DMS153 treated with DMSO at 0.1 percent for 48 hours (cell line): ENCODE measurements around the gene NEK5.
"Not testable (repeated sequence)": the region's sequence is repeated elsewhere in the genome, so short reads cannot be mapped to it uniquely, and the experiment has no call there.

ENCODE experiments used
- DNase-seq: peaks from one replicate; lab custom pipeline; 2025; ENCODE audit not compliant: unreplicated experiment; lab: John Stamatoyannopoulos, UW

The NEK5 gene

GRCh38 chr13:52082601-52083000 is 46.3 kb downstream of the NEK5 start:
- DNase-seq, result no peak

DNA sequence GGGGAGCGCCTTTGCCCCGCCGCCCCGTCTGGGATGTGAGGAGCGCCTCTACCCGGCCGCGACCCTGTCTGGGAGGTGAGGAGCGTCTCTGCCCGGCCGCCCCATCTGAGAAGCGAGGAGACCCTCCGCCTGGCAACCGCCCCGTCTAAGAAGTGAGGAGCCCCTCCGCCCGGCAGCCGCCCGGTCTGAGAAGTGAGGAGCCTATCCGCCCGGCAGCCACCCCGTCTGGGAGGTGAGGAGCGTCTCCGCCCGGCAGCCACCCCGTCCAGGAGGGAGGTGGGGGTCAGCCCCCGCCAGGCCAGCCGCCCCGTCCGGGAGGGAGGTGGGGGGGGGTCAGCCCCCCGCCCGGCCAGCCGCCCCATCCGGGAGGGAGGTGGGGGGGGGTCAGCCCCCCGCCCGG is 49.0 kb downstream of the NEK5 start:
- not testable (repeated sequence) for DNase-seq

GRCh38 chr13:52070929-52071523 is 57.8 kb downstream of the NEK5 start:
- no peak for DNase-seq

DNA sequence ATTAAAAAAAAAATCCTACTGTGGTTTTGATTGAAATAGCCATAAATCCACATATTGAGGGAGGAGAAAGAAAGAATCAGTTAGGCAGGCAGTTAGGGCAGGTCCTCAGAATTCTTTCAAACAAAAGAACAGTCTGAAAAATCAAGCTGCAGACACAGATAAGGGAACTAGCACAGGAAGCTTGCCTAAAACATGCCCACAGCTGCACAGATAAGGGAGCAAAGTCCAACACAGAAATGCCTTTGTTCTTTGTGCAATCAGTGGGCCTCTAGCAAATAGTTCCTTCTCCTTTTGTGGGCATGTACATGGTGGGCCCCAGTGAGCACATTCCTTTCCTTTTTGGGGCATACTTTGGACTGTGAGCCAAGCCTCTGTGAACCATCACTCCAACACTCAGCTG is 61.6 kb downstream of the NEK5 start:
- no peak for DNase-seq

GRCh38 chr13:52061587-52061986 is 67.3 kb downstream of the NEK5 start:
- no peak for DNase-seq

- not testable (repeated sequence) for DNase-seq
Measured at GRCh38 chr13:52061064-52061463, 67.8 kb downstream of the NEK5 start.

DNA sequence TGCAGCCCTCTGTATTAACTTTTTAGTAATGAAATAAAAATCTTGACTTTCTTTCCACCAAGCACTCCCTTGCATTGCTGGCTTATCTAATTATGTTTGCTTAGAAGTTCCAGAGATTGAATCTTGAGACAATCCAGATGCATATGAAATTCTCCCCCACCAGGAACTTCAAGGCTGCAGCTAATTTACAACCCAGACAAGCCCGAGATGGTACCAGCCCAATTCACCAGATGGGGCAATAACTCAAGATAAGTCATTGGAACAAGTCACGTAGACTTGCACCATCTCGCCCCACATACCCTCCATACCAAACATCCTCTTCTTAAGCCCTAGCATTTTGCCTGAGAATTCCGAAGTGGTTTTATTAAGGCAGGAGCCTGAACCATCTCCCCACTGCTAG is 75.4 kb downstream of the NEK5 start:
- DNase-seq, result no peak

- DNase-seq, result no peak
Measured at GRCh38 chr13:52051400-52051799, 77.5 kb downstream of the NEK5 start.

- DNase-seq, result no peak
Measured at GRCh38 chr13:52048516-52048915, 80.4 kb downstream of the NEK5 start.

GRCh38 chr13:52047463-52047862 is 81.4 kb downstream of the NEK5 start:
- DNase-seq, result no peak

DNA sequence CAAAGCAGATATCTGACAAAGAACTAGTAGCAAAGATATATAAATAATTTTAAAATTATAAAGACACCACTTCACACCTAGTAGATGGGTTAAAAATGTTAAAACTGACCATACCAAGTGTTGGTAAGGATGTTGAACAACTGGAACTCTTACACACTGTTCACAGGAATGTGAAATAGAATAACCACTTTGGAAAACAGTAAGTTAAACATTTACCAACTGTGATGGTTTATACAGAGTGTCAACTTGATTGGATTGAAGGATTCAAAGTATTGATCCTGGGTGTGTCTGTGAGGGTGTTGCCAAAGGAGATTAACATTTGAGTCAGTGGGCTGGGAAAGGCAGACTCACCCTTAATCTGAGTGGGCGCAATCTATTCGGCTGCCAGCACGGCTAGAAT is 85.2 kb downstream of the NEK5 start:
- no peak for DNase-seq

DNA sequence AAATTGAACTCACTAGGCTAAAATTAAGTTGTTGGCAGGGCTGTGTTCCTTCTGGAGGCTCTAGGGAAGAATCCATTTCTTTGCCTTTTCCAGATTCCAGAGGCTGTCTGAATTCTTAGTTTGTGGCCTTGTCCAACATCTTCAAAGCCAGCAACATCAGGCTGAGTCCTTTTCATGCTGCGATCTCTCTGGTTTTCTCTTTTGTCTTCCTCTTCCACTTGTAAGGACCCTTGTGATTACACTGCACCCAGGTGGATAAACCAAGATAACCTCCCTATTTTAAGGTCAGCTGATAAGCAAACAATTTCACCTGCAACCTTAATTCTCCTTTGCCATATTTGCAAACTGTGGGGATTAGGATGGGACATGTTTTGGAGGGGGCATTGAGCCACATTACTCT is 92.8 kb downstream of the NEK5 start:
- DNase-seq, result no peak

DNA sequence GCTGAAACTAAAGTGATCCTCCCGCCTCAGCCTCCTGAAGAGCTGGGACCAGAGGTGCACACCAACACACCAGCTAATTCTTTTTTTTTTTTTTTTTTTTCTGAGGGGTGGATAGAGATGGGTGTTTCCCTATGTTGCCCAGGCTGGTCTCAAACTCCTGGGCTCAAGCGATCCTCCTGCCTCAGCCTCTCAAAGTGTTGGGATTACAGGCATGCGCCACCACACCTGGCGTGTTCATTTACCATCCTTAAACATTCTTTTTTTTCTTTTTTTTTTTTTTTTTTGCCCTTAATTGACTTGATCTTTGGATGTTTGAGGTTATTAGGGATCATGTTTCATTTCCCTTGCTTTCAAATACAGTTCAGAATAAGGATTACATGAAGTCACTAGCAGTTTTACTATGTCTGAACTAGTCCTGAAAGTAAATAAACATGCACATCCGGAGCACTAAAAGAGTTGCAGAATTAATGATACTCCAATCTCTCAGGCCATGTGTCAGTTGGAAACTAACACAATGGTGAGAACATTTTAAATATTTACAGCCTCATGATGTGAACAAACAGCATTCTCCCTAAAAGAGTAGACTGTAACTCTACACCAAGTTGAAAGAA is 94.2 kb downstream of the NEK5 start:
- peak; percentile 88 for DNase-seq

GRCh38 chr13:52033039-52033438 is 95.8 kb downstream of the NEK5 start:
- no peak for DNase-seq

DNA sequence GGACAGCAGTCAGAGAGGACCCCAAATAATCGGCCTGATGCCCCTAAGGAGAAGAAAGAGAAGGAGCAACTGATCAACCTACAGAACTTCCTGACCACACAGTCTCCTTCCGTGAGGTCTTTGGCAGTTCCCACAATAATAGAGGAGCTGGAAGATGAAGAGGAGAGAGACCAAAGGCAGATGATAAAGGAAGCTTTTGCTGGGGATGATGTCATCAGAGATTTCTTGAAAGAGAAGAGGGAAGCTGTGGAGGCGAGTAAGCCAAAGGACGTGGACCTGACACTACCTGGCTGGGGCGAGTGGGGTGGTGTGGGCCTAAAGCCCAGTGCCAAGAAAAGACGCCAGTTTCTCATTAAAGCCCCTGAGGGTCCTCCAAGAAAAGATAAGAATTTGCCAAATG is 98.5 kb downstream of the NEK5 start:
- DNase-seq, result not testable (repeated sequence)

DNA sequence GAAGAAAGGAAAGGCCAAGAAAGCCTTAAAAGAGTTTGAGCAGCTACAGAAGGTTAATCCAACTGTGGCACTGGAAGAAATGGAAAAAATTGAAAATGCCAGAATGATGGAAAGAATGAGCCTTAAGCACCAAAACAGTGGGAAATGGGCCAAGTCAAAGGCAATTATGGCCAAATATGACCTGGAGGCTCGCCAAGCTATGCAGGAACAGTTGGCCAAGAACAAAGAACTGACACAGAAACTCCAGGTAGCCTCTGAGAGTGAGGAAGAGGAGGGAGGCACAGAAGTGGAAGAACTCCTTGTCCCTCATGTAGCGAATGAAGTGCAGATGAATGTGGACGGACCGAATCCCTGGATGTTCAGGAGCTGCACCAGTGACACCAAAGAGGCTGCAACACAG is 99.3 kb downstream of the NEK5 start:
- no peak for DNase-seq

DNA sequence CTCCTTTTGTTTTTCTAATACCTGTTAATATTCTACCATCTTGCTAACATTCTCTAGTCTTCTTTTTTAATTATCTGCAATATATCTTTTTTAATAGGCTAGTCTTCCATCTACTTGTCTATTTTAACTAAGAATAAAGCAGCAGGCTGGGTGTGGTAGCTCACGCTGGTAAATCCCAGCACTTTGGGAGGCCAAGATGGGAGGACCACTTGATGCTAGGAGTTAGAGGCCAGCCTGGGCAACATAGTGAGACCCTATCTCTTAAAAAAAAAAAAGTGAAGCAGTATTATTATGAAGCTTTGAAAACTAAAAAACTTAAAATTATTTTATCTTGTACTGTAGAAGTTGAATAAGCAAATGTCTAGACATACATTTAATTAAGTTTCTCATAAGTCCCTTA is 101.0 kb downstream of the NEK5 start:
- no peak for DNase-seq

DNA sequence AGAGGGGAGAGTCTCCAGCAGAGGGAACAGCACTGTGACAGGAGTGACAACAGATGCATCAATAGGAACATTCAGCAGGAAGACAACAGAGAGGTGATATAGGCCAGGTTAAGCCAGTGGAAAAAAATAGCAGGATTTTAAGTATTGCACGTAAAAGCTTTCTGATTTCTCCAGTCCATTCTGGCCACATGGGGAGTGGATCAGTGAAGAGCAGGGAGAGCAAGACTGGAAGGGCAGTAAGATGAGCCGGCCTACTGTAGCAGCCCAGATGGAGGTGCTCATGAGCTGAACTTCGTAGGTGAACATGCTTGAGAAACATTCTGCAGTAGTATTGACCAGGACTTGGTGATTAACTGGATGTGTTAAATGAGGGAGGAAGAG is 102.6 kb downstream of the NEK5 start:
- DNase-seq, result no peak

DNA sequence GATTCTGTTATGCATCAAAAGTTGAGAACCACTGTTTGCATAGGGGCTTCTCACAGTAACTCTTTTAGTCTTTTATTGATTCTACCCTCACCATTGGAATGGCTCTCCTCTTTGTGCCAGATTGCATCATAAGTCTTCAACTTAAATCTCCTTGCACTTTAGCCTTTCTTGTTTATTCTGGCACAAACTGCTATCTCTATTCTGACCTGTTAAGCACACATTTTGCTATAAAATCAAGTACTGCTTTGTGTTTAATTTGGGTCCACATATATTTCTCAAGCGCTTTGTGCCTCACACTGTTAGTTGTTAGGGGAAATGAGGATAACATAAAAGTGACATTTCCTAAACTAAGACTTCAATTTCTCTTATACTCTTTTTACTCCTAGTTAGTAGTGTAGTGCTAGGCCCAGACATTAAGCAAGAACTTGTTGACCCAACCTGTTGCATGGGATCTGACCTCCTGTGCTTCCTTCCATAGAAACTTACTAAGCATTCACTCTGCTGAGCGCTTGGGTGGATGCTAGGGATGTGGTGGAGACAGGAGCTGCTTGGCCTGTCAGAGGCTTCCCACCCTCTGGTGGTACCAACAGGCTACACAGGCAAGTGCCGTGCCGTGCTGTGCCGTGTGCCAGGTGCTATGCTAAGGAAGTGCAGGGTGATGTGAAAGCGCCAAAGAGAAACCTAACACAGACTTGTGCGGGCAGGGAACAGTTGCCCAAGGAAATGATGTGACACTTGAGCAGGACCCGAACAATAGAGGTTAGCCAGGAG is 103.2 kb downstream of the NEK5 start:
- no peak for DNase-seq

GRCh38 chr13:52024481-52024880 is 104.4 kb downstream of the NEK5 start, which contains the start of gene UTP14C:
UTP14C (plus strand) TSS chr13:52024691; CDS start chr13:52028805, 4,114 bp downstream.
- DNase-seq, result no peak

DNA sequence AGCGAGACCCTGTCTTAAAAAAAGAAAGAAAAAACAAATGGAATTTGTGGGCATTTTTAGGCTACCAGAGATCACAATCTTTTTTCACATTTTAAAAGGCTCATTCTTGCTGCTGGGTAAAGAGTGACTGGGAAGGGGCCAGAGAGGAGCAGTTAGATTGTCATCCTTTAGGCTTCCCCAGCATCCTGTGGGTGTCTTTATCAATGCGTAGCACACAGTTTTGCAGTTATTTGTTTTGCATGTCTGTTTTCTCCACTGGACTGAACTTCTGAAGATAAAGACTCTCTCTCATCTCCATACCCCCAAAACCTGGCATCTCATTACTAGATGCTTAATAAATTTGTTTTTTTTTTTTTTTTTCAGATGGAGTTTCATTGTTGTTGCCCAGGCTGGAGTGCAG is 106.5 kb downstream of the NEK5 start:
- no peak for DNase-seq

DNA sequence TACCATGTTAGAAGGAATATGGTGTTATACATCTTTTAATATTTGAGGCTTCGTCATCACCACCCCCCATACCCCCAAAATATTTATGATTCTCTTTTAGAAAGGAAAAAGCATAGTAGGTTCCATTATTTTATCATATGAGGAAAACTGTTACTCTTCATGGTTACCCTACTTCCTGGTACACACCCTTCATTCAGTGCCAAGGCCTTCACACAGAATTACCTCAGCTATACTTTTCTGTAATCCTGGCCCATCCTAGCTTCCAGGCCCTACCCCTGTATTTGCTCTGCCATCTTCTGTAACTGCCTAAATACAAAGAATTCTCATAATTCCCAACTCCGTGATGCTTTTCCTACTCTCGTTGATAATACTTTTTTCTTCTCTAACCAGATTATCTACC is 108.7 kb downstream of the NEK5 start:
- no peak for DNase-seq
